Activated CD4-positive, alpha-beta T cell treated with anti-CD3 and anti-CD28 coated beads, Interleukin-2, amount 50 U/mL, for 24 hours (primary cell): Measurements from ENCODE around the gene GPR148.

ENCODE experiments used
- DNase-seq, 2 donors: peaks; one replicate each; pipeline ENCODE4 v3.0.0-alpha.2; 2020; ENCODE audit warnings: low read depth in 1 of 2, low spot score in 1 of 2

GPR148 gene

DNA sequence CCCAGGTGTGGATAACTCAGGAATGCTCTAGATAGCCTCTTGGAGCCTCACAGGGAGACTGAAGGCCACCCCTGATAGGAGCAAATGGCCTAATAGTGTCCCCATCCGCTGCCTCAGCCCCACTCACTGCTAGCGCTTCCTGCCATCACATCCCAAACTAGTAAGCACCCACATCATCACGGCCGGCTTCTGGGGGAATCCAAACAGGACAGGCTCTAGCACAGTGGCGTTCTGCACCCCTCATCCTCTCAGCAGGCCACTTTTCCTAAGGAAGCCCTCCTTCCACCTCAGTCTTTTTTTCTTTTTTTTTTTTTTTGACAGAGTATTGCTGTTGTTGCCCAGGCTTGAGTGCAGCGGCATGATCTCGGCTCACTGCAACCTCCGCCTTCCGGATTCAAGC lies 20.2 kb downstream of the GPR148 start:
- no peak for DNase-seq

DNA sequence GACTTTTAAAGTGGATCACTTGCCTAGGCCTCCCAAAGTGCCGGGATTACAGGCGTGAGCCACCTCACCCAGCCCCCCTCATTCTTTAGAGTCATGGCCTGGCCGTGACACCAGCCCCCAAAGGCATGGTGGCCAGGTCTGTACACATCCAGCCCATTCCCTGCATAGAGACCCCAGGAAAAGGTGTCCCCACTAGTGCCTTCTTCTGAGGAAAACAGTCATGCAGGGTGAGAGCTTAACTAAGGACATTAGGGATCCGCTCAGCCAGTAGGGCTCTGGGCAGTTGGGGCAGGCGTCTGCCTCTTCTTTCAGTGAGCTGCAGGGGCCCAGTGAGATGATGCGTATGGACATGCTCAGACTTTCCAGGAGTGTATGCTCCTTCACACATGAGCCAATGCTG lies 20.8 kb downstream of the GPR148 start:
- no peak for DNase-seq

GRCh38 chr2:130754811-130755210 lies 25.9 kb downstream of the GPR148 start:
- DNase-seq = no peak

DNA sequence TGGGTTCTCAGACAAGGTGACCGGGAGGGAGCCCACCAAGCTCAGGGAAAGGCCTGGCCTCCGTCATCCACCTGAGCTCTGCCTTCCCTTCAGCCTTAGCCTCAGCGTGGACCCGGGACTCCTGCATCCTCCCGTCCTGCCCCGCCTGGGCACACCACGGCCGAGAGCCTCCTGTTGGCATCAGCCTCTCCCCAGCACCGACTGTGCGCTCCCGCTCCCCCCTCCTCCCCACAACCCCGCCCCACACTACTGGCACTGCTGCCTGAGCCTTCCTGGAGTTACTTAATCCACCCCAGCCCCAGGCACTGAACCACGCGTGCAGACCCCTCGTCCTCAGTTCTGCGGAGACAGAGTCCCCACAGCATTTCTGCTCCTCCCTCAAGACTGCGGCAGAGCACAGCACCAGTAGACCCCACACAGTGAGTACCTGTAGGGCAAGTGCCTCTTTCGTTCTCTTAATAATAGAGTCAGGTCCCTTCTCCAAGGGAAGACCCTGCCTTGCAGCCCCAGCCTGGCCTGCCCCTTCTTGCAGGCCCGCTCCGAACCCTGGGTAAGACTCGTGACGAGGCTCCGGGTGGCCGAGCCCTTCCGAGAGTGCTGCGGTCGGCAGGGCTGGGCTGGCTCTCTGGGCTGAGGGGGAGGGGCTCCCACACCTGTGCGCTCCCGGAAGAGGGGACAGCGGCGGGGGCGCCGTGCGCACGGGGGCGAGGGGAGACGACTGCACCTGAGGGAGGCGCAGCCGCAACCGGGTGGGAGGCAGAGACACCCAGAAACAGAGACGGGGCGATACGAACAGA lies 26.6 kb downstream of the GPR148 start, which contains the start of gene AMER3:
AMER3 (plus strand) TSS at position 285 of the 797 bp plus-strand sequence. CDS start 6,533 bp downstream, outside the sequence.
- DNase-seq = no peak

DNA sequence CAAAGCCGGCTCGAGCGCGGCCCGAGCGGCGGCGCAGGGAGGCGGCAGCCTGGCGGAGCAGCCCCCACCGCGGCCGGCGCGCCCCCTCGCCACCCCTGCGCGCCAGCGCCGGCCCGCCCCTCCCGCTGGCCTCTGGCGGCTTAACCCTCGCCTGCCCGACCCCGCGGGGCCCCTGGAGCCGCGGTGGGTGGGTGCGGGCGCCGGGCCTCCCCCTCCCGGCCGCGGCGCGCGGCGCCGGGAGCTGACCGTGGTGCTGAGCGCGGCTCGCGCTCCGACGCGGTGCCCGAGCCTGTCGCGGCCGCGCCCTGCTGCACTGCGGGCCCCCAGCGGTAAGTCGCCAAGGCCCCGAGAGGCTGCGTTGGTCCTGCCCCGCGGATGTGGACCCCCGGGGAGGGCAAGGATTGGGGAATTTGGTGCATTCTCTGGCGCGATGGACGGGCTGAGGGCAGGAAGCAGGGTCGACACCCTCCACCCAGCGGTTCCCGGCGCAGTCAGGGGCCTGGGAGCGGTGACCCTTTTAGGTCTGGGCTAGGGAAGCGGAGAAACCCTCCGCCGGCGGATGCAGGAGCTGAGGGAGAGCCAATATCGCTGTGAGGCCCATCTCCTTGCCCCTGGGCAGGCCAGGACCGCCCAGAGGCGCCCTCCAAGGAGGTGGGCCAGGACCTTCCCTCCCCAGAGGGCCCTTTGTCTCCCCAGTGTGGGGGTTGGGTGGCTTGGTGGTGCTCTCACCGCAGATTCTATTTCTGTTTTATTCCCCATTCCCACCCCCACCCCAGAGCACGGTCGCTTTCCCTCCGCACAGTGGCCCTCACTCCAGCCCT lies 27.4 kb downstream of the GPR148 start:
- DNase-seq = no peak

DNA sequence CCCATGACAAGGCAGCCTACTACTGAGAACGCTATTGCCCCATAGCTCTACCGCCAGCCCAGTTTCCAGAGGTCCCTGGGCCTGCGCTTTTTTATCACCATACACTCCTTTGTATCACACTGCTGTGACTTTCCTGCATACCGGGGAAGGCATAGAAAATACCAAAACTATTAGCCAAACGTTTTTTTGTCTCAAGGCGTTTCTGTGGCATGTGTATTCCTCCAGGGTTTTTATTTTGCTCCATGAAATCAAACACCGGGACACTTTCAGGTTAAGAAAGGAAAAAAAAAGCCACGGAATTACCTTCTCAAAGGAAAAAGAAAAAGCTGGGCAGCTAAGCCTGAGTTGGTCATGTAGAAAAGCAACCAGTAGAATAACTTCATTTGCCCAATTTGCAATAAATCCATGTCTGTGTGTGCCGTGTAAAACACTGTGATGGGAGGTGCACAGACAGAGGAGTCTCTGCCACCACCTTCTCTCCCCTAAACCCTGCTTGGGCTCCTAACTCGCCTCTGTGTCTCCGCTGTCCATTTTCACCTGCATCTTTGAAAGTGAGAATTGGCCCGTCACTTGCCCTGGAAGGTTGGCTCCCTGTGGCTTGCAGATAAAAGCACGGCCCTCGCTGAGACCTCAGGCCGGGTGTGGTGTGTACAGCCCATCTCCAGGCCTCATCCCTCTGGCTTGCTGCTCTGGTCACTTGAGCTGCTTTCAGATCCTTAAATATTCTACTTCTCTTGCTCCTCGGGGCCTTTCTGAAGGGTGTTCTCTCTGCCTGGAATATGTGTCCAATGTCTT lies 28.2 kb downstream of the GPR148 start:
- no peak for DNase-seq

GRCh38 chr2:130759906-130760753 lies 31.3 kb downstream of the GPR148 start:
- DNase-seq = no peak

DNA sequence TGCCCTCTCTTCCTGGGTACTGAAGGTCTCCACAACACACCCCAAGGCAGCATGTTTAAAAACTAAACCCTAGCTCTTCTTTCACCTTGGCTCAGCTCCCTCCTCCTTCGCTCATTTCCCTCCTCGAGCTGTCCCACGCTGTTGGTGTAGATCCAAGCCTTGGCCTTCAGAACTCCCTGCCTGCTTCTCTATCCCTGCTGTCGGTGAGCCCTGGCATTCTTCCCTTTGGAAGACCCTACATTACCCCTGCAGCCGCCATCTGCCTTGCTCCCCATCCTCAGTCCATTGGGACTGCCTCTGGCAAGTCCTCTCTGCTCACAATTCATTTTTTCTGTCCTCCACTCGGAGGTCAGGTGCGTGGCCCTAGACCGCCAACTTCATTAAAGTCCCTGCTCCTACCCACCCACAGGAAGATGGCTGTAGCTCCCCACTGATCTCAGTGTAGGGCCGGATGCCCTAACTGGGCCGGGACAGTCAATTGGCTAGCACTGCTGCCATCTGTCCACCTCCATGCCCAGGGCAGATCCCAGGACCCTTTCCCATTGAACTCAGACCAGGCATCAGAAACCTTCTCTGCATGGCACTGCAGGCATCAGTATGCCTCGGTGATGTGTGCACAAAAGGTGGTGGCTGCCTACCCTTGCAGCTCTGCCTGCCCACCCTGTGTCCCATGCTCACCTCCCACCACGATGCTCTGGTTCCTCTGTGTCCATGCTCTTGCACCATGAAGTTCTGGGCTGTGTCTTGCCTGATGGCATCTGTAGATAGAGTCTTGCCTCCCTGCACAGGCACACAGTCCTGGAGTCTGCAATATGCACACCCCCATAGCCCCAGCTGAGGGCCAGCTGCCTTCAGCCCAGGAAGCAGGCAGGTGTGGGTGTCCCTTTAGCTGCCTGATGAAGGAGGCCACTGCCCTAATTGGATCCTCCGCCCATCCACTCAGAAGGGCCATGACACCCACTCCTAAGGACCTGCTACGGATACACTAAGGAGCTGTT lies 32.2 kb downstream of the GPR148 start:
- DNase-seq = no peak

GRCh38 chr2:130762031-130762909 lies 33.4 kb downstream of the GPR148 start:
- no peak for DNase-seq

- no peak for DNase-seq
Observed at GRCh38 chr2:130762910-130763385, 34.1 kb downstream of the GPR148 start.

DNA sequence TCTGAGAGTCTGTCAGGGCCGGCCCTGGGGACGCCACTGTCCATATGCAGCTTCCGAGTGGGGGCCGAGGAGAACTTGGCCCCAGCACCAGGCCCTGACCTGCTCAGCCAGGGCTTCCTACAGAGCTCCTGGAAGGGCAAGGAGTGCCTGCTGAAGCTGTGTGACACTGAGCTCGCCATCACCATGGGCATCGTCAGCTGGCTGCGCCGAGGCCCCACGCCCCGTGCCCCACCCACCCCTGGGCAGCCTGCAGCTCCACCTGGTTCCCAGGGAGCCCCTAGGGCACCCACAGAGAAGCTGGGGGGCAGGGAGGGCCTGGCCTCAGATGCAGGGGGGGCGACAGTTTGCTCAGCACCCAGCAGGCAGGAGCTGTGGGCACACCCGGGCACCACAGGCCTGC lies 34.5 kb downstream of the GPR148 start:
- no peak for DNase-seq

DNA sequence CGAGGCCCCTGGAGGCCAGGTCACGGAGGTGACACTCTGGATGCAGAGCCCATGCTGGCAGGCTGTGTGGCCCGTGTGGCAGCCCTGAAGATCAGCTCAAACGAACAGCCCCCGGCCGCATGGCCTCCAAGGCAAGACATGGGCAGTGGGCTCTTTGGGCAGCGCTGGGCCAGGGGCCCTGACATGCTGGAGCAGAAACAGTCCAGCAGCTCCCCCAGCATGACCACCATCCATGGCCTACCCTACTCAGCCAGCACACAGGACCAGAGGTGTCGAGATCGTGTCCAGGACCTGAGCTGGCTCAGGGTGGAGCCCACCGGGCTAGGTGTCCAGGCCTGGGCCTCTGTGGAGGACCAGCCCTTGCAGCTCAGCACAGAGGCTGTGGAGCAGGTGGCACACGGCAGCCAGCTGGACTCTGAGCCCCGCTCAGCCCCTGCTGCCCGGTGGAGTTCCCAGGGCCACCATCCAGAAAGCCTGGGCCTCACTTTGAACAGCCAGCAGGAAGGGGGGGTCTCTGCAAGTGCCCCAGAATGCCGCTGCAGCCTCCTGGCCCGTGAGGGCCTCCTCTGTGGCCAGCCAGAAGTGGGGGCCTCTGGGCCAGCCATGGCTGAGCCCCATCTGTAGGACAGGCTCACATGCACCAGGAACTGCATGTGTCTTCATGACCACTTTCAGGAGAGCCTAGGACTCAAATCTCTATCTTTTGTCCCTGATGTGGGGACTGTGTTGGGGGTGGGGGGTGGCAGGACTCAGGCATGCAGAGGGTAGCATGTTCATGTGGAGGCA lies 35.4 kb downstream of the GPR148 start:
- no peak for DNase-seq

GRCh38 chr2:130764821-130765115 lies 35.9 kb downstream of the GPR148 start:
- no peak for DNase-seq

DNA sequence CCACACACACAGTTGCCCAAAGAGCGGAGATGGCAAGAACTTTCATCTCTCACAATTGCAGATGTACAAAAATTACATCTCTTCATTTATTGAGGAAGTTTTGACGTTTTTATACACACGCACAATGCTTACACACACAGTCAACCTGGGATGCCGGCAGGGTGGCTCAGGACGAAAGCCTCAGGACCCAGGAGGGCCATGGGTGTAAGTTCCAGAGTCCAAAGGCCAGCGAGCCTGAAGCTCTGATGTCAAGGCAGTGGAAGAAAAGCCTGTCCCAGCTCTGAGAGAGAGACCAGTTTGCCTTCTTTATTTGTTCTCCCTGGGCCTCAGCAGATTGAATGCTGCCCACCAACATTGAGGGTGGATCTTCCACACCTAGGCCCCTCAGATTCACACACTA lies 36.6 kb downstream of the GPR148 start:
- DNase-seq = no peak

GRCh38 chr2:130766037-130766436 lies 37.2 kb downstream of the GPR148 start:
- DNase-seq = no peak

DNA sequence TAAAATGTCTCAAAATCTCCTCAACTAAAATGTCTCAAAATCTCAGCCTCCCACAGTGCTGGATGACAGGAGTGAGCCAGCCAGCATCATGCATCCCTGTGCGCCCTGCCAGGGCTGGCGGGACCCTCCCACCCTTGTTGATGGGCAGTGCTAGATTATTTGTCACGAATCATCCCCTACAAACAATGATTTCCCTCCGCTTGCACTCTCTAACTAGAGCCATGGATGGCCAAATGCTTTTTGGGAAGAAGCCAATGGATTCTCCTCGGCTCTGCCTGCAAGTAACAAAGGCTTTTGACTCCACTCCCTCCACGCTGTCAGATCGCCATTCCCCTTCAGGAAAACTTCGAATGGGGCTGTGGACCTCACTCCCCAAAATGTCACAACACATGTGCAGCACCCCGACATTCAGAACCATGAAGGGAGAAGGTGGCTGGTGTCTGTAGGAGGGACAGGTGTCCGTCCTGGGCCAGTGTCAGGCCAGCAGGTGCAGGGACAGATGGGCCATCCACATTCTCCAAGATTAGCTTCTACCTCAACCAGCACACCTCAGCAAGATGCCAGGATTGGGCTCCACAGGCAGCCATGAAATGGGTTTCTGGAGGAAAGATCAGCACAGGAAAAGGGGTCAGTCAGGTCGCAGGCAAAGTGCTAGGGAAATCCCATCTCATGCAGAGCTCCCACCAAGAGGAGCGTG lies 38.0 kb downstream of the GPR148 start:
- no peak for DNase-seq

DNA sequence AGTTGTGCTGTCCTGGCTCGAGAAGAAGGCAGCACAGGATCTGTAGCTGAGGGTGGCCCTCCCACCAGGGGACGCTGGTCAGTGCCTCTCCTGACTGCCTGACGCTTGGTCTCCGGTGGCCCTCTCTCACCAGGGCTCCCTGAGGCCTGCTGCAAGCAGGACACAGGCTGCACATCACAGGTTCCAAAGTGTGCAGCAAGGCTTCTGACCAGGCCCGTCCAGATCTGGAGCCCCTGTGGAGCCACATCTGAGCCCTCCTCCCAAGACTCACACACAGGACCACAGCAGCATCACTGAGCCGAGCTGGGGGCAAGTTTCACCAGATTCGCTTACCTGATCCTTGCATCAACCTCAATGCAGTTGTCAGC lies 38.5 kb downstream of the GPR148 start:
- DNase-seq = no peak
